Mesodermal cell (in vitro differentiated cells): ENCODE data around the gene TAOK3.
"Not testable (repeated sequence)": the region's sequence is repeated elsewhere in the genome, so short reads cannot be mapped to it uniquely, and the experiment has no call there.

Source experiments
- H3K27ac ChIP-seq: 2 replicates; pipeline ENCODE4 v1.7.0; 2013; ENCODE audit warnings: mild to moderate bottlenecking, low read depth, low read length, moderate library complexity; ENCODE audit not compliant: severe bottlenecking
- H3K36me3 ChIP-seq: 2 replicates; pipeline ENCODE4 v1.7.1; 2013; ENCODE audit warnings: mild to moderate bottlenecking, low read length, moderate library complexity; ENCODE audit not compliant: control insufficient read depth, insufficient read depth
- H3K4me1 ChIP-seq: one replicate; pipeline ENCODE4 v1.7.1; 2013; ENCODE audit warnings: mild to moderate bottlenecking, low read length; ENCODE audit not compliant: insufficient read depth, control insufficient read depth, poor library complexity, severe bottlenecking
- H3K4me3 ChIP-seq: 2 replicates; pipeline ENCODE4 v1.7.0; 2013; ENCODE audit warnings: low read length, control low read depth, mild to moderate bottlenecking; ENCODE audit not compliant: insufficient read depth, poor library complexity, severe bottlenecking; ENCODE audit errors: extremely low read depth
- H3K9me3 ChIP-seq: 2 replicates; pipeline ENCODE4 v1.7.1; 2013; ENCODE audit warnings: mild to moderate bottlenecking, low read length, moderate library complexity; ENCODE audit not compliant: control insufficient read depth
- WGBS, 2 experiments: methylation state at CpG; one replicate each; pipeline ENCODE4 v1.1.5; 2013; ENCODE audit warnings: missing lambda C conversion rate in 2 of 2; ENCODE audit not compliant: insufficient coverage in 2 of 2; 5-methylcytosine and 5-hydroxymethylcytosine counted together

TAOK3 gene

GRCh38 chr12:118319627-118320026, 53.1 kb downstream of the TAOK3 start:
- no peak overlapping the region for H3K4me3 ChIP-seq
- WGBS, 2 experiments = 80% methylated on average over 1 of the region's 3 CpGs; no CpG with 5 or more reads in 1 of the 2 experiments
- H3K4me1 ChIP-seq = no peaks in the 10 kb centered on the region
- no peak overlapping the region for H3K27ac ChIP-seq
- H3K9me3 ChIP-seq = no peaks in the 10 kb centered on the region
- no peaks in the 10 kb centered on the region for H3K36me3 ChIP-seq

GRCh38 chr12:118318744-118319143, 54.0 kb downstream of the TAOK3 start:
- Histone ChIP-seq H3K4me1 (no peaks in the 10 kb centered on the region), H3K27ac (no peak overlapping the region), H3K4me3 (no peak overlapping the region), H3K9me3 (no peaks in the 10 kb centered on the region), H3K36me3 (no peaks in the 10 kb centered on the region)
- no CpG with 5 or more reads among the region's 1 CpG for WGBS, 2 experiments

DNA sequence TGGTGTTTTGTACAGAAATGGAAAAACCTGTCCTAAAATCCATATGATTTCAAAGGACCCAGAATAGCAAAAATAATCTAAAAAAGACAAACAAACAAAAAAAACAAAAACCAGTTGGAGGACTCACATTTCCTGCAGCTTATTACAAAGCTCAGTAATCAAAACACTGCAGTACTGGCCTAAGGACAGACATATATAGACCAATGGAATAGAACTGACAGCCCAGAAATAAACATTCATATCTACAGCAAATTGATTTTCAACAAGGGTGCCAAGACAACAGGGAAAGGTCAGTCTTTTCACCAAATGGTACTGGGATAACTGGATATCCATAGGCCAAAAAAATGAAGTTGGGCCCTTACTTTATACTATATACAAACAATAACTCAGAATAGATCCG, 55.0 kb downstream of the TAOK3 start:
- H3K36me3 ChIP-seq = no peaks in the 10 kb centered on the region
- H3K27ac ChIP-seq = no peak overlapping the region
- no peaks in the 10 kb centered on the region for H3K9me3 ChIP-seq
- no CpG with 5 or more reads among the region's 1 CpG for WGBS, 2 experiments
- no peak overlapping the region for H3K4me3 ChIP-seq
- H3K4me1 ChIP-seq = no peaks in the 10 kb centered on the region

GRCh38 chr12:118315821-118316220, 56.9 kb downstream of the TAOK3 start:
- H3K36me3 ChIP-seq = no peaks in the 10 kb centered on the region
- H3K4me1 ChIP-seq = no peaks in the 10 kb centered on the region
- H3K4me3 ChIP-seq = no peak overlapping the region
- H3K27ac ChIP-seq = no peak overlapping the region
- H3K9me3 ChIP-seq = no peaks in the 10 kb centered on the region

- no CpG with 5 or more reads among the region's 1 CpG for WGBS, 2 experiments
- Histone ChIP-seq H3K9me3 (no peaks in the 10 kb centered on the region), H3K27ac (no peak overlapping the region), H3K4me1 (no peaks in the 10 kb centered on the region), H3K36me3 (no peaks in the 10 kb centered on the region), H3K4me3 (no peak overlapping the region)
These were observed 60.1 kb downstream of the TAOK3 start for GRCh38 chr12:118312578-118312977.

DNA sequence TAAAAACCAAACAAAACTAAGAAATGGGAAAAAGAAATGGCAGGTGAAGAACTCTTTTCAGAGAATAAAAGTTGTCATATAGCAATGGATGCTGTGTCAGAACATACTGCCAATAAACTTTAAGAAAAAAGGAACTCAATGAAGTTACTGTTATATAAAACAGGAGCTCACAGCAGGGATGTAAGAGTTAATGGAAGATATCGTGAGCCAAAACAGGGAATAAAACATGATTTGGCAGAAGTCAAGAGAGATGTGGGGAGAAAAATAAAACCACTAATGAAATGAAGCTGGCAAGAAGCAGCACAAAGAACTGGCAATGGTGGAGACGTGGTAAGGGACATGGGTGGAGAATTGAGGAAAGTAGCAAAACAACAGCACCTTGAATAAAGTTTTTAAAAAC, 61.0 kb downstream of the TAOK3 start:
- Histone ChIP-seq H3K9me3 (no peaks in the 10 kb centered on the region), H3K36me3 (no peaks in the 10 kb centered on the region), H3K4me3 (no peak overlapping the region), H3K27ac (no peak overlapping the region), H3K4me1 (peaks cover 5% of the 10 kb centered on the region)
- 75 to 100% methylated on average over 1 to 2 of the region's 2 CpGs for WGBS, 2 experiments

DNA sequence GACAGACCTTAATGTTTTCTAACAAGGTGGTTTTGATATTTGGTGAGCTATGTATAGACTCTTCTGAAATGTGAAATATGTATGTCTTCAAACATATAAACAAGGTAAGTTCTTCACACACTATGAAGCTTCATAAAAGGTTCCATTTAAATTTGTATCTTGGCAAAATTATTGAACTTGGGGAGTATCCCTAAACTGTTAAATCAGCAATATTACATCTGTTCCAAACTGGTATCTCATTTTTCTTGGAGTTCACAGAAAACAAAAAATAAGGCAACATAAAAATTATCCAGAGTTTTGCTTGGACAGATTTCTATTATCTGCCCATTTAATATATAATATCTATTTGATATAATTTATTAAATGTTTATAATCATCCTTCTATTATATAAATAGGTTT, 62.4 kb downstream of the TAOK3 start:
- H3K9me3 ChIP-seq = no peaks in the 10 kb centered on the region
- H3K36me3 ChIP-seq = no peaks in the 10 kb centered on the region
- H3K27ac ChIP-seq = no peak overlapping the region
- no peak overlapping the region for H3K4me3 ChIP-seq
- peaks cover 5% of the 10 kb centered on the region for H3K4me1 ChIP-seq

DNA sequence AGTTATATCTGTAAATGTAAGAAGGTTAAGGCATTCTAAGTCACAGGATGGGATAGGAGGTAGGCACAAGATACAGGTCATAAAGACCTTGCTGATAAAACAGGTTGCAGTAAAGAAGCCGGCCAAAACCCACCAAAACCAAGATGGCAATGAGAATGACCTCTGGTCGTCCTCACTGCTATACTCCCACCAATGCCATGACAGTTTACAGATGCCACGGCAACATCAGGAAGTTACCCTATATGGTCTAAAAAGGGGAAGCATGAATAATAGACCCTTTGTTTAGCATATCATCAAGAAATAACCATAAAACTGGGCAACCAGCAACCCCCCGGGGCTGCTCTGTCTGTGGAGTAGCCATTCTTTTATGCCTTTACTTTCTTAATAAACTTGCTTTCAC, 64.7 kb downstream of the TAOK3 start:
- not testable (repeated sequence) for H3K36me3 ChIP-seq, H3K27ac ChIP-seq, H3K4me1 ChIP-seq, H3K4me3 ChIP-seq, H3K9me3 ChIP-seq
- WGBS, 2 experiments = 80% methylated on average over 1 of the region's 4 CpGs; no CpG with 5 or more reads in 1 of the 2 experiments

DNA sequence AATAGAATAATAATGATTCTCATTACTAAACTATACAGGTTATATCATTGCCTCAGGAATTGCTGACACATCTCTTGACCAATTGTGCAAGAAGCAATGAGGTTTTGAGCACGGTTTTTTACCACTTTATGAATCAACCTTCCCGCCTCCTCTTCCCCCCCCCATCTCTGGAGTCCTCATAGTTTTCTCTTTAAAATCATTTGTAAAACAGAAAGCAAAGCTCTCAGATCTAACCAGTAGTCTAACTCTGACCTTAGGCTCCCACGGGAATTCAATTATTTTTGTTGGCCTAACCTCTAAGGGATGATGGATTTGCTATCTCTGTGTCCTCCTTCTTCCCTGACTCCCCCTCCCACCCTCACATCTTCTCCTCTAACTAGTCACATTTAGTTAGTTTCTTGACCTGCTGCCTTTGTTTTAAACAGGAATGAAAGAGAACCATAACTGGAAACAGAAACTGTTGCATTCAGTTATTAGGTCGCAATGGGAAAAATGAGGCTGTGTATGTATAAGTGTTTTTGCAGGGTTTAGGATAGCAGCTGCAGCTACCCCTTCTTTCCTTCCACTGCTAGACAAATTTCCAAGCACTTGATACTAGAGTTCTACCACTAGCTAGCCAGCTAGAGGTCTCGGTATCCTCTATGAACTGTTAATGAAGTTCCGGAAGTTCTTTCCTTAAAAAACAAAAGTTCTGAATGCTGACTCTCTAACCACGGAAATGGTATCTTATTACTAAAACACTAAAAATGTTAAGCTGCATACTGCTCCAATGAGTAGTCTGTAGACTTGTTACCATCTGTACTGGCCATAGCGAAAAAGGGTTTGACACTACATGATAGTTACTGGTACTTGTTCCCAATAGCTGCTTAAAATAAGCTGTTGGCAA, 65.4 kb downstream of the TAOK3 start:
- WGBS, 2 experiments = 93 to 94% methylated on average over 4 to 6 of the region's 8 CpGs
- H3K27ac ChIP-seq = no peak overlapping the region

GRCh38 chr12:118304093-118304492, 68.6 kb downstream of the TAOK3 start:
- WGBS, 2 experiments = 90 to 100% methylated on average over 2 of the region's 4 CpGs
- H3K4me1 ChIP-seq = peaks cover 5% of the 10 kb centered on the region

More for the DNA sequence above, 65.4 kb downstream of the TAOK3 start:
- Histone ChIP-seq H3K4me1 (peaks cover 5% of the 10 kb centered on the region), H3K4me3 (no peak overlapping the region), H3K36me3 (no peaks in the 10 kb centered on the region), H3K9me3 (no peaks in the 10 kb centered on the region)

GRCh38 chr12:118302053-118302452, 70.7 kb downstream of the TAOK3 start:
- Histone ChIP-seq H3K36me3 (no peaks in the 10 kb centered on the region), H3K9me3 (no peaks in the 10 kb centered on the region), H3K4me1 (peaks cover 2% of the 10 kb centered on the region), H3K4me3 (no peak overlapping the region), H3K27ac (no peak overlapping the region)

More at GRCh38 chr12:118304093-118304492, 68.6 kb downstream of the TAOK3 start:
- Histone ChIP-seq H3K9me3 (no peaks in the 10 kb centered on the region), H3K36me3 (no peaks in the 10 kb centered on the region), H3K27ac (no peak overlapping the region), H3K4me3 (no peak overlapping the region)
